IPS-18a (cell line): ENCODE results near the gene THSD7B.
"Not testable (repeated sequence)": the region's sequence is repeated elsewhere in the genome, so short reads cannot be mapped to it uniquely, and the experiment has no call there.

ENCODE experiments used
- H3K27ac ChIP-seq: one replicate; pipeline ENCODE4 v1.5.1; 2013; ENCODE audit warnings: low read length
- H3K27me3 ChIP-seq: one replicate; pipeline ENCODE4 v1.6.1; 2013; ENCODE audit warnings: mild to moderate bottlenecking, low read length; ENCODE audit not compliant: control insufficient read depth, insufficient read depth
- H3K36me3 ChIP-seq: one replicate; pipeline ENCODE4 v1.6.1; 2013; ENCODE audit warnings: low read depth, low read length; ENCODE audit not compliant: control insufficient read depth
- H3K4me1 ChIP-seq: one replicate; pipeline ENCODE4 v1.6.1; 2013; ENCODE audit warnings: low read depth, low read length; ENCODE audit not compliant: control insufficient read depth
- H3K4me3 ChIP-seq: one replicate; pipeline ENCODE4 v1.5.1; 2013; ENCODE audit warnings: low read length
- H3K9ac ChIP-seq: one replicate; pipeline ENCODE4 v1.6.1; 2013; ENCODE audit warnings: mild to moderate bottlenecking, low read length, moderate library complexity
- H3K9me3 ChIP-seq: one replicate; pipeline ENCODE4 v1.6.1; 2013; ENCODE audit warnings: low read depth, low read length; ENCODE audit not compliant: control insufficient read depth

The THSD7B gene

DNA sequence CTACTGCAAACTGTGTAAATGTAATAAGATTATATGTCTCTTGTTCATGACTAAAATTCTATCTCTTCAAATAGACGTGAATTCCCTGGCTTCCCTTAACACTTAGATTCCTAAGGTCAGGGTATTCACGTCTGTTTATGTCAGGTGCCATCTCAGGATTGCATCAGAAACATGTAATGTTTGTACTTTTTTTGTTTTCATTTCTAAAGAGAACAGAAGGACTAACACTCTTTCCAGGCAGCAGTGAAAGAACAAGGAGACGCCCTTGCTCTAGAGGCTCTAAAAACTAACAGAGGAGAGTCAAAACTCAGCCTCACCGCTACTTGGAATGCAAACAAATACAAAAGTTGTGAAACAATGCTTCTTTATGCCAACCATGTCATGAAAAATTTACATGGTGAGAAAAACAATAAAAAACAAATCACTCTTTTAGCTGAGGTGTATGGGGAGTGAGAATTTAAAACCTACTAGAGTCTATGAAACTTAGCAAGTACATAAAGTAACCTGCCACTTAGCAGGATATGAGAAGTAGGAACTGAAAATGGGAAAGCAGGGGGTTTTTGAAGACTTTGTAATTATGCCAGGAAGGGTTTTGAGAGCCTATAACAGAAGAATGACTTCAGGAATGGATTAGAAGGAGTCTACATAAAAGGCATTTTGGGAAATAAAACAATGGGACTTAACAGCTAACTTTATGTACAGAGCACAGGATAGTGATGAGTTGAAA lies 522.7 kb downstream of the THSD7B start:
- Histone ChIP-seq H3K4me1 (peaks cover 5% of the 10 kb centered on the region), H3K27me3 (no peaks in the 10 kb centered on the region), H3K9ac (no peak overlapping the region), H3K27ac (no peak overlapping the region), H3K4me3 (no peak overlapping the region), H3K36me3 (no peaks in the 10 kb centered on the region), H3K9me3 (no peaks in the 10 kb centered on the region)

DNA sequence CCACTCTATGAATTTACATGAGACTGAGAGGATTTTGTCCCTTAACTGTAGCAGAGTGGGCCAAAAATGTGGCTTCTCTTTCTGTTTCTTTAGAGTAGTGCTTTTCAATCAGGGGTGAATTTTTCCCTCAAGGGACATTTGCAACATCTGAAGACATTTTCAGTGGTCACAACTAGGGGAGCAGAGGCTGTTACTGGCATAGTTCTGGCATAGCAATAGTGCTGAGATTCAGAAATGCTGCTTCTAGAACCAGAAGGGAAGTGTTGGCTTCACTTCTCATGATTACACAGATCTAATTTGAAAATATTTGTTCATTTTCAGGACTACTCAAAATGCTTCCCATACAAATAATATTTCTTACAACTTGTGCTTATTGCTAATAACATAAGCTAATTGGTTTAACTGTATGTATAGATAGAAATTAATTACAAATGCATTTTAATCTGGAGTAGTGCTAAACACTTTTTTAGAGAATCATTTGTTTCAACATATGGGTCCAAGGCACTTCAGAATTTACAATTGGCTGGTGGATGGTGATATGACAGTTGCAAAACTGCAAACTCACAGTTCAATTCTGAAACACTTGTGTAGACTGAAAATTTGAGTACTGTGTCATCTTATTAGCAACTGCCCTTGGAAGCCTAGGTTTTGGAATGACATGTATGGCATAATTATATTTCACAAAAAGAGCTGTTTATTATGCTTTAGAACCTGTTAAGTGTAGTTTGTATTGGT lies 526.7 kb downstream of the THSD7B start:
- no peaks in the 10 kb centered on the region for H3K9me3 ChIP-seq
- H3K4me3 ChIP-seq: no peak overlapping the region
- H3K27me3 ChIP-seq: no peaks in the 10 kb centered on the region
- H3K36me3 ChIP-seq: no peaks in the 10 kb centered on the region
- H3K4me1 ChIP-seq: peaks cover 5% of the 10 kb centered on the region
- H3K27ac ChIP-seq: no peak overlapping the region
- H3K9ac ChIP-seq: no peak overlapping the region

GRCh38 chr2:137298377-137298776 lies 533.0 kb downstream of the THSD7B start:
- H3K27me3 ChIP-seq: no peaks in the 10 kb centered on the region
- no peaks in the 10 kb centered on the region for H3K36me3 ChIP-seq
- H3K9ac ChIP-seq: no peak overlapping the region
- H3K4me1 ChIP-seq: no peaks in the 10 kb centered on the region
- no peaks in the 10 kb centered on the region for H3K9me3 ChIP-seq
- no peak overlapping the region for H3K27ac ChIP-seq
- H3K4me3 ChIP-seq: no peak overlapping the region

- Histone ChIP-seq H3K9ac (no peak overlapping the region), H3K36me3 (no peaks in the 10 kb centered on the region), H3K27ac (no peak overlapping the region), H3K4me1 (no peaks in the 10 kb centered on the region), H3K27me3 (no peaks in the 10 kb centered on the region), H3K9me3 (no peaks in the 10 kb centered on the region), H3K4me3 (no peak overlapping the region)
Observed at GRCh38 chr2:137300987-137301386, 535.6 kb downstream of the THSD7B start.

DNA sequence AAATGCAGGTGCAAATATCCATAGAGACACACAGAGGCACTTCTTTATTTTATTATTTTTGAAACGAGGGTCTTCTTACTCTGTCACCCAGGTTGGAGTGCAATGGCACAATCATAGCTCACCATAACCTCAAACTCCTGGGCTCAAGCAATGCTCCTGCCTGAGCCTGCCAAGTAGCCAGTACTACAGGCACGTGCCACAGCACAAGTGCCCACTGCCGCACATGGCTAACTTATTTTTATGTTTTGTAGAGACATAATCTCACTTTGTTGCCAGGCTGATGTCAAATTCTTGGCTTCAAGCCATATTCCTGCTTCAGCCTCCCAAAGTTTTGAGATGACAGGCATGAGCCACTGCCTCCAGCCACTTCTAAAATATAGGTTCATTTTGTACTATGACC lies 537.6 kb downstream of the THSD7B start:
- Histone ChIP-seq H3K9ac (no peak overlapping the region), H3K36me3 (no peaks in the 10 kb centered on the region), H3K4me1 (no peaks in the 10 kb centered on the region), H3K27ac (no peak overlapping the region), H3K4me3 (no peak overlapping the region), H3K27me3 (no peaks in the 10 kb centered on the region), H3K9me3 (no peaks in the 10 kb centered on the region)

DNA sequence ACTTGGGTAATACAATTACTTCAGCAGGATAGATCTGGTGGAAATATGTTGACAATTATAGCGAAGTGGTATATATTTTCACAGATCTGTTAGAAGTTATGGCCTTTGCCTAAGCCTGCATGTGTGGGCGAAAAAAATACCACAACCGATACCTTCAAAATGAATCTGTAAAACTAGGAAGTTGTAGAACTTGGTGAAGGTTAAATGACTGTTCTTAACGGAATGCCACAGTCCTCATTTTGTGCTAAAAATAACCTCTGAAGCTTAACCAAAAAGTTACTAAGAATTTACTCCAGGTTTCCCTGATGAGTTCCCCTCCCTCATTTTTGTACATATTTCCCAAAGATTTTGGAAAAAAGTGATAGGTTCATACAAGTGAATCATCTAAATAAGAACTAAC lies 550.7 kb downstream of the THSD7B start:
- no peak overlapping the region for H3K4me3 ChIP-seq
- H3K27ac ChIP-seq: no peak overlapping the region
- no peaks in the 10 kb centered on the region for H3K27me3 ChIP-seq
- H3K4me1 ChIP-seq: no peaks in the 10 kb centered on the region
- no peak overlapping the region for H3K9ac ChIP-seq
- H3K36me3 ChIP-seq: no peaks in the 10 kb centered on the region
- peaks cover 4% of the 10 kb centered on the region for H3K9me3 ChIP-seq

DNA sequence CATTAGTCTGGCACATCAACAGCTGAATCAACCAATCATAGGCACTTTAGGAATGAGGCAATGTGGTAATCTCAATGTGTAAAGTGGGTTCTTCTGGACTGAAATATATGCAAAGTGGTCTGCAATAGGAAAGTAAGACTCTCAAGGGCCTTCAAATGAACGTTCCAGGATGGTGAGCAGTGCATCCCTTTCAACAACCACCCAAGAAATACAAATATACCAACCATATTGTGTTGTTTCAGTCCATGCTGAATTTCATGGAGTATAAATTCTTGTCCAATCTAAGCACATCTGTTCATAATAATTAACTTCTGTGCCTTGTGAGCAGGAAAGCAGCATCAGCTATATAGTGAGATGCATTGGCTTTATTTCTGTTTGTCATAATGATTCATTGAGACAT lies 556.2 kb downstream of the THSD7B start:
- Histone ChIP-seq H3K27ac (no peak overlapping the region), H3K4me3 (no peak overlapping the region), H3K36me3 (no peaks in the 10 kb centered on the region), H3K9me3 (no peaks in the 10 kb centered on the region), H3K27me3 (no peaks in the 10 kb centered on the region), H3K9ac (no peak overlapping the region), H3K4me1 (no peaks in the 10 kb centered on the region)

- H3K36me3 ChIP-seq, H3K27ac ChIP-seq, H3K4me1 ChIP-seq, H3K27me3 ChIP-seq, H3K4me3 ChIP-seq, H3K9me3 ChIP-seq, H3K9ac ChIP-seq: not testable (repeated sequence)
Observed at GRCh38 chr2:137331562-137331961, 566.2 kb downstream of the THSD7B start.

GRCh38 chr2:137333386-137334165 lies 568.2 kb downstream of the THSD7B start:
- Histone ChIP-seq H3K4me3 (no peak overlapping the region), H3K9me3 (peaks cover 5% of the 10 kb centered on the region), H3K4me1 (no peaks in the 10 kb centered on the region), H3K36me3 (no peaks in the 10 kb centered on the region), H3K27me3 (no peaks in the 10 kb centered on the region), H3K9ac (no peak overlapping the region), H3K27ac (no peak overlapping the region)

- H3K9ac ChIP-seq: no peak overlapping the region
- H3K4me1 ChIP-seq: no peaks in the 10 kb centered on the region
- no peak overlapping the region for H3K4me3 ChIP-seq
- H3K36me3 ChIP-seq: no peaks in the 10 kb centered on the region
- H3K27ac ChIP-seq: no peak overlapping the region
- no peaks in the 10 kb centered on the region for H3K27me3 ChIP-seq
- H3K9me3 ChIP-seq: no peaks in the 10 kb centered on the region
Observed at GRCh38 chr2:137336067-137336466, 570.7 kb downstream of the THSD7B start.

DNA sequence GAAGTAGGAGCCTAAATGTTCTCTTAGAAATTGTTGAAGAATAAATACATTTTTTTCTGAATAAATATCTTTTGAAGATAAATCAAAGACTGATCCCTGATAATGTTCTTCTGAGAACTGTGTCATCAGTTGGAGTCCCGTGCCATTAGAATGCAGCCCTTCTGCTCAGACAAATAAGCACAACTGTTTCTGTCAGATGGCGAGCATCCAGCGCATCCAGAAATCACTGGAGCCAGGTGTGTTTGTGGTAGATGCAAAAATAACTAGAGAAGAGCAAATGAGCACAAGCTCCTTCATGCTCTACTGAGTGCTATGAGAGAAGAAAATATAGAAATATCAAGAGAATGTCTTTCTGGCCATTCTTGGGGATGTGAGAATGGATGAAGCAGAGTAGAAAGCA lies 573.7 kb downstream of the THSD7B start:
- no peaks in the 10 kb centered on the region for H3K4me1 ChIP-seq
- H3K9me3 ChIP-seq: no peaks in the 10 kb centered on the region
- H3K4me3 ChIP-seq: no peak overlapping the region
- H3K36me3 ChIP-seq: no peaks in the 10 kb centered on the region
- no peaks in the 10 kb centered on the region for H3K27me3 ChIP-seq
- no peak overlapping the region for H3K27ac ChIP-seq
- no peak overlapping the region for H3K9ac ChIP-seq
